ENCODE measurements around the gene PPARGC1A.

PPARGC1A gene

DNA sequence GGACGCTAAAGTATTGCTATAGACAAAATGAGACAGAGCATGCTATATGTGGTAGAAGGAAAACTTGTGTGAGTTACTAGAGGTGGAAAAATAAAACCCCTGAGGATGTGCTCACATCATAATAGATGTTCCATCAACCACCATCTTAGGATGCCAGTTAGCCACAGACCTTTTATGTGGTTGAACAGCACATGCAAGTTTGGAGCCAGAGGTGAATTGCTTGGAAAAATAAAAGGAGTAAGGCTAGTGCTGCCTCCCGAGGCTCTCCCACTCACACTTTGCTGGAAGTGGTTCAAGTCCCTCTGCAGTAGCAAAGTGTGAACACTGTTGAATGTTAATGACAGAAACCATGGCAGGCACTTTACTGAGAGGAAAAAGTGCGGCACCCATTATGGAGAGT is 39.4 kb upstream of the PPARGC1A start:
- Histone ChIP-seq H3K9me3 (ENCODE audit: control insufficient read depth in 2 of 2, low read length in 2 of 2) (no peaks in the 10 kb centered on the region), H3K27me3 (ENCODE audit: control insufficient read depth in 2 of 2, insufficient read depth in 2 of 2, low read length in 2 of 2) (no peaks in the 10 kb centered on the region), H3K36me3 (ENCODE audit: control insufficient read depth in 2 of 2, insufficient read depth in 2 of 2, low read length in 2 of 2) (no peaks in the 10 kb centered on the region), H3K4me3 (ENCODE audit: low read length in 2 of 2) (no peak overlapping the region), H3K9ac (ENCODE audit: low read depth in 1 of 2, low read length in 2 of 2) (no peak overlapping the region), H3K4me1 (ENCODE audit: control insufficient read depth in 2 of 2, insufficient read depth in 2 of 2, low read length in 2 of 2) (peaks cover 4 to 6% of the 10 kb centered on the region in 2 donors), H3K27ac (ENCODE audit: low read depth in 2 of 2, low read length in 2 of 2) (no peak overlapping the region)

- H3K27me3 ChIP-seq (ENCODE audit: control insufficient read depth in 2 of 2, insufficient read depth in 2 of 2, low read length in 2 of 2), result no peaks in the 10 kb centered on the region
- no peak overlapping the region for H3K9ac ChIP-seq (ENCODE audit: low read depth in 1 of 2, low read length in 2 of 2)
- H3K9me3 ChIP-seq (ENCODE audit: control insufficient read depth in 2 of 2, low read length in 2 of 2), result no peaks in the 10 kb centered on the region
- no peak overlapping the region for H3K27ac ChIP-seq (ENCODE audit: low read depth in 2 of 2, low read length in 2 of 2)
- H3K4me1 ChIP-seq (ENCODE audit: control insufficient read depth in 2 of 2, insufficient read depth in 2 of 2, low read length in 2 of 2), result no peaks in the 10 kb centered on the region
- no peaks in the 10 kb centered on the region for H3K36me3 ChIP-seq (ENCODE audit: control insufficient read depth in 2 of 2, insufficient read depth in 2 of 2, low read length in 2 of 2)
- no peak overlapping the region for H3K4me3 ChIP-seq (ENCODE audit: low read length in 2 of 2)
Measured at GRCh38 chr4:23924556-23924955, 34.7 kb upstream of the PPARGC1A start.

DNA sequence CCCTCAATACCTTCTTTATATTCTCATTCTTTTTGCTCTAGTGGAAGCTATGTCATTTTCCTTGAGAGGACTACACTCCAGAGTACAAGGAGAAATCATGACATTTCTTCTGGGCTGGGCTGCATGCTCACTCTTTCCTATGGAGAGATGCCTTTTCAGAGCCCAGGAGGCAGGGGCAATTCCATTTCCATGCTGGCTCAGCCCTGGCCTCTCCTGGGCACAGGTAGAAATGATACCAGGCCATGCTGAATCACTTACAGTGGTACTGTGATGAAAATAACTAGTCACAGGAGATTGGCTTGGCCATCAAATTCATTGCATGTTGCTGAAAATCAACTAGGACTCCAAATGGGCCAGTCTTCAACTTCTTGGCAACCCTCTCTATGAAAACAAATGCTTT is 34.0 kb upstream of the PPARGC1A start:
- no peak overlapping the region for H3K4me3 ChIP-seq (ENCODE audit: low read length in 2 of 2)
- no peaks in the 10 kb centered on the region for H3K9me3 ChIP-seq (ENCODE audit: control insufficient read depth in 2 of 2, low read length in 2 of 2)
- no peak overlapping the region for H3K27ac ChIP-seq (ENCODE audit: low read depth in 2 of 2, low read length in 2 of 2)
- H3K4me1 ChIP-seq (ENCODE audit: control insufficient read depth in 2 of 2, insufficient read depth in 2 of 2, low read length in 2 of 2), result no peaks in the 10 kb centered on the region
- H3K9ac ChIP-seq (ENCODE audit: low read depth in 1 of 2, low read length in 2 of 2), result no peak overlapping the region
- no peaks in the 10 kb centered on the region for H3K36me3 ChIP-seq (ENCODE audit: control insufficient read depth in 2 of 2, insufficient read depth in 2 of 2, low read length in 2 of 2)
- H3K27me3 ChIP-seq (ENCODE audit: control insufficient read depth in 2 of 2, insufficient read depth in 2 of 2, low read length in 2 of 2), result no peaks in the 10 kb centered on the region

- H3K27ac ChIP-seq (ENCODE audit: low read depth in 2 of 2, low read length in 2 of 2), result no peak overlapping the region
- H3K4me1 ChIP-seq (ENCODE audit: control insufficient read depth in 2 of 2, insufficient read depth in 2 of 2, low read length in 2 of 2), result no peaks in the 10 kb centered on the region
- no peak overlapping the region for H3K4me3 ChIP-seq (ENCODE audit: low read length in 2 of 2)
Measured at GRCh38 chr4:23923141-23923540, 33.3 kb upstream of the PPARGC1A start.

GRCh38 chr4:23922541-23923111 is 32.8 kb upstream of the PPARGC1A start:
- Histone ChIP-seq H3K27ac (ENCODE audit: low read depth in 2 of 2, low read length in 2 of 2) (no peak overlapping the region), H3K9me3 (ENCODE audit: control insufficient read depth in 2 of 2, low read length in 2 of 2) (no peaks in the 10 kb centered on the region), H3K4me1 (ENCODE audit: control insufficient read depth in 2 of 2, insufficient read depth in 2 of 2, low read length in 2 of 2) (no peaks in the 10 kb centered on the region), H3K9ac (ENCODE audit: low read depth in 1 of 2, low read length in 2 of 2) (no peak overlapping the region), H3K4me3 (ENCODE audit: low read length in 2 of 2) (no peak overlapping the region), H3K36me3 (ENCODE audit: control insufficient read depth in 2 of 2, insufficient read depth in 2 of 2, low read length in 2 of 2) (no peaks in the 10 kb centered on the region), H3K27me3 (ENCODE audit: control insufficient read depth in 2 of 2, insufficient read depth in 2 of 2, low read length in 2 of 2) (no peaks in the 10 kb centered on the region)

More at GRCh38 chr4:23923141-23923540, 33.3 kb upstream of the PPARGC1A start:
- Histone ChIP-seq H3K36me3 (ENCODE audit: control insufficient read depth in 2 of 2, insufficient read depth in 2 of 2, low read length in 2 of 2) (no peaks in the 10 kb centered on the region), H3K9ac (ENCODE audit: low read depth in 1 of 2, low read length in 2 of 2) (no peak overlapping the region), H3K27me3 (ENCODE audit: control insufficient read depth in 2 of 2, insufficient read depth in 2 of 2, low read length in 2 of 2) (no peaks in the 10 kb centered on the region), H3K9me3 (ENCODE audit: control insufficient read depth in 2 of 2, low read length in 2 of 2) (no peaks in the 10 kb centered on the region)

GRCh38 chr4:23922013-23922412 is 32.2 kb upstream of the PPARGC1A start:
- Histone ChIP-seq H3K27ac (ENCODE audit: low read depth in 2 of 2, low read length in 2 of 2) (no peak overlapping the region), H3K27me3 (ENCODE audit: control insufficient read depth in 2 of 2, insufficient read depth in 2 of 2, low read length in 2 of 2) (no peaks in the 10 kb centered on the region), H3K4me1 (ENCODE audit: control insufficient read depth in 2 of 2, insufficient read depth in 2 of 2, low read length in 2 of 2) (no peaks in the 10 kb centered on the region), H3K4me3 (ENCODE audit: low read length in 2 of 2) (no peak overlapping the region), H3K9me3 (ENCODE audit: control insufficient read depth in 2 of 2, low read length in 2 of 2) (no peaks in the 10 kb centered on the region), H3K36me3 (ENCODE audit: control insufficient read depth in 2 of 2, insufficient read depth in 2 of 2, low read length in 2 of 2) (no peaks in the 10 kb centered on the region), H3K9ac (ENCODE audit: low read depth in 1 of 2, low read length in 2 of 2) (no peak overlapping the region)

GRCh38 chr4:23921447-23921845 is 31.6 kb upstream of the PPARGC1A start:
- Histone ChIP-seq H3K4me1 (ENCODE audit: control insufficient read depth in 2 of 2, insufficient read depth in 2 of 2, low read length in 2 of 2) (no peaks in the 10 kb centered on the region), H3K9ac (ENCODE audit: low read depth in 1 of 2, low read length in 2 of 2) (no peak overlapping the region), H3K36me3 (ENCODE audit: control insufficient read depth in 2 of 2, insufficient read depth in 2 of 2, low read length in 2 of 2) (no peaks in the 10 kb centered on the region), H3K27ac (ENCODE audit: low read depth in 2 of 2, low read length in 2 of 2) (no peak overlapping the region), H3K4me3 (ENCODE audit: low read length in 2 of 2) (no peak overlapping the region), H3K9me3 (ENCODE audit: control insufficient read depth in 2 of 2, low read length in 2 of 2) (no peaks in the 10 kb centered on the region), H3K27me3 (ENCODE audit: control insufficient read depth in 2 of 2, insufficient read depth in 2 of 2, low read length in 2 of 2) (no peaks in the 10 kb centered on the region)

DNA sequence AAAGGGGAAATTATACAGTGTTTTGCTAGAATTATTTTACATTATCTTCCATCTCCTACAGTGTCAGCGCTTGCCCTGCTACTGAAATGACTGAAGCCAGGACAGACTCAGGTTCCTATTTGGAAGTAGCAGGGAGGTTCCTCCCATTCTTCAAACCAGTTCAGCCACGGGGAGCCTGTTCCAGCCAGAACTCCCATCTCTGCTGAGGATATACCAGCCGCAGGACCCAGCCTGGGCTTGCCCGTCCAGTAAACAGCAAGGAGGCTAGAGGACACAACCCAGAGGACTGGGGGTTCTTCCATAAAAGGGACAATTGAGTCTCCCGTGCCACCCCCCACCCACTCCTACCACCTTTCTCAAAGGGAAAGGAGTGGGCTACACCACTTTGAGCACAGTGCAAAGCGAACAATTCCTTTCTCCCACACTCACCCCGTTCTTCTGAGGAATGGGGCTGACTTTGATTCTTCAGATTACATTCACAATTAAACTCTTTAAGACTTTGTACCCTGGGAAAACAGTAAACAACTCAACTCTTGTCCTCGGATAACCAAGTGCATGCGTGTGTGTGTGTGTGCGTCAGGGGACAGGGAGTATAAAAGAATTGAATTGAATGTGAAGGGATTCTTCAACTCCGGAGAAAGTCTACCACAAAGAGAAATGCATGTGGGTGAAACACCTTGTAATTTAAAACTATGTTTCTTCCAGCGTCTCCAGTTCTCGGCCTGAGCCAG is 31.0 kb upstream of the PPARGC1A start:
- Histone ChIP-seq H3K4me1 (ENCODE audit: control insufficient read depth in 2 of 2, insufficient read depth in 2 of 2, low read length in 2 of 2) (no peaks in the 10 kb centered on the region), H3K27me3 (ENCODE audit: control insufficient read depth in 2 of 2, insufficient read depth in 2 of 2, low read length in 2 of 2) (no peaks in the 10 kb centered on the region), H3K4me3 (ENCODE audit: low read length in 2 of 2) (no peak overlapping the region), H3K9ac (ENCODE audit: low read depth in 1 of 2, low read length in 2 of 2) (no peak overlapping the region), H3K27ac (ENCODE audit: low read depth in 2 of 2, low read length in 2 of 2) (no peak overlapping the region), H3K36me3 (ENCODE audit: control insufficient read depth in 2 of 2, insufficient read depth in 2 of 2, low read length in 2 of 2) (no peaks in the 10 kb centered on the region), H3K9me3 (ENCODE audit: control insufficient read depth in 2 of 2, low read length in 2 of 2) (no peaks in the 10 kb centered on the region)

GRCh38 chr4:23920296-23920695 is 30.4 kb upstream of the PPARGC1A start:
- Histone ChIP-seq H3K9ac (ENCODE audit: low read depth in 1 of 2, low read length in 2 of 2) (no peak overlapping the region), H3K36me3 (ENCODE audit: control insufficient read depth in 2 of 2, insufficient read depth in 2 of 2, low read length in 2 of 2) (no peaks in the 10 kb centered on the region), H3K4me1 (ENCODE audit: control insufficient read depth in 2 of 2, insufficient read depth in 2 of 2, low read length in 2 of 2) (no peaks in the 10 kb centered on the region), H3K4me3 (ENCODE audit: low read length in 2 of 2) (no peak overlapping the region), H3K9me3 (ENCODE audit: control insufficient read depth in 2 of 2, low read length in 2 of 2) (no peaks in the 10 kb centered on the region), H3K27me3 (ENCODE audit: control insufficient read depth in 2 of 2, insufficient read depth in 2 of 2, low read length in 2 of 2) (no peaks in the 10 kb centered on the region), H3K27ac (ENCODE audit: low read depth in 2 of 2, low read length in 2 of 2) (no peak overlapping the region)

GRCh38 chr4:23916282-23916681 is 26.4 kb upstream of the PPARGC1A start:
- Histone ChIP-seq H3K4me1 (ENCODE audit: control insufficient read depth in 2 of 2, insufficient read depth in 2 of 2, low read length in 2 of 2) (no peaks in the 10 kb centered on the region), H3K9me3 (ENCODE audit: control insufficient read depth in 2 of 2, low read length in 2 of 2) (no peaks in the 10 kb centered on the region), H3K4me3 (ENCODE audit: low read length in 2 of 2) (no peak overlapping the region), H3K27ac (ENCODE audit: low read depth in 2 of 2, low read length in 2 of 2) (no peak overlapping the region), H3K27me3 (ENCODE audit: control insufficient read depth in 2 of 2, insufficient read depth in 2 of 2, low read length in 2 of 2) (no peaks in the 10 kb centered on the region), H3K36me3 (ENCODE audit: control insufficient read depth in 2 of 2, insufficient read depth in 2 of 2, low read length in 2 of 2) (no peaks in the 10 kb centered on the region), H3K9ac (ENCODE audit: low read depth in 1 of 2, low read length in 2 of 2) (no peak overlapping the region)
